GM12865 (cell line): Measurements from ENCODE around the gene DPP10.

Source experiments
- DNase-seq: peaks from one replicate; pipeline ENCODE4 v3.0.0; 2010; ENCODE audit warnings: low read depth
- H3K4me3 ChIP-seq: 2 replicates; pipeline ENCODE4 v1.5.1; 2011; ENCODE audit warnings: mild to moderate bottlenecking, low read depth, low read length, control low read depth
- CTCF ChIP-seq: IDR thresholded peaks from 2 replicates; pipeline ENCODE4 v1.5.1; 2011; ENCODE audit warnings: low read length, control low read depth, low read depth, inconsistent platforms; ENCODE audit not compliant: insufficient read depth; ENCODE audit errors: missing control alignments

Gene DPP10

GRCh38 chr2:114651933-114652332 lies 209.5 kb downstream of the DPP10 start:
- no peak for TF ChIP-seq CTCF
- no peak for DNase-seq
- no peak overlapping the region for H3K4me3 ChIP-seq

- no peak for TF ChIP-seq CTCF
- DNase-seq = no peak
- H3K4me3 ChIP-seq = no peak overlapping the region
Measured at GRCh38 chr2:114659880-114660279, 217.4 kb downstream of the DPP10 start.

- no peak overlapping the region for H3K4me3 ChIP-seq
- no peak for TF ChIP-seq CTCF
- DNase-seq = no peak
Measured at GRCh38 chr2:114661971-114662939, 219.8 kb downstream of the DPP10 start.

GRCh38 chr2:114668415-114668814 lies 226.0 kb downstream of the DPP10 start:
- no peak for DNase-seq
- H3K4me3 ChIP-seq = no peak overlapping the region
- no peak for TF ChIP-seq CTCF

- no peak for TF ChIP-seq CTCF
- no peak for DNase-seq
Measured at GRCh38 chr2:114683251-114683650, 240.8 kb downstream of the DPP10 start.

GRCh38 chr2:114684403-114684802 lies 242.0 kb downstream of the DPP10 start:
- H3K4me3 ChIP-seq = no peak overlapping the region
- no peak for DNase-seq
- TF ChIP-seq CTCF = no peak

More at GRCh38 chr2:114683251-114683650, 240.8 kb downstream of the DPP10 start:
- no peak overlapping the region for H3K4me3 ChIP-seq
